ENCODE data around the gene OR52E6.

OR52E6 gene

DNA sequence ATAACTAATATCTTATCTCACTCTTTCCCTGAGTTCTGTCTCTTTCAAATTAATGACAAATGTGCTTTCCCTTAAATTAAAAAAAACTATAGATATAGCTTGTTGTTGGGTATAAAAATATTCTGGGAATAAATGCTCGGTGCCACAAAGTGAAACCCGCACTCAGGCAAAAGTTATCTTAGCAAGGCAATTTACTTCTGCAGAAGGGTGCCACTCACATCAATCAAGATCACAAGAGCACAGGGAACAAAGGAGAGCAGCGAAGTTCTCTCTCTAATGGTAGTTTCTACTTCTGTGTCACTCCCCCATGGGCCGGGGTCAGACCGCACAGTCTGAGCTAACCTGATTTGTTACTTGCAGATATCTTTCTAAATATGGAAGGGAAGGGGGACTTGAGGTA is 37.7 kb downstream of the OR52E6 start:
- no peak for DNase-seq (ENCODE audit: low spot score)

DNA sequence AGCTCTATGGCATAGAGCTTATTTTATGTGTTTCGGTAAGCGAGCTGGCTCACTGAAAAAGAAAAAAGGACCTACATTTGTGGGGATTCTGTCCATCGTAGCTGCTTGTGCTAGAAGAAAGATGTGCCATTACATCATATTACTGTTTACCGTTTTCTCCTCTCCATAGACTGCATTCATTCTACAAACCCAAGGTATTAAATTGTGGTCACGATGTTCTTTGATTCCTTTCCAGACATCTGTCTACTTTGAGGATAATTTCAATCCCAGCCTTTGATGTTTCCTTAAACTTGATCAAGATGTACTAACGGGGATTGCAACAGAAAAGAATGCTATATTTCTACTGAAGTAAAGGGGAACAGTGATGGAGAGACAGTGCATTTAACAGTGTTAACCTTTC is 45.2 kb downstream of the OR52E6 start:
- no peak for DNase-seq (ENCODE audit: low spot score)

DNA sequence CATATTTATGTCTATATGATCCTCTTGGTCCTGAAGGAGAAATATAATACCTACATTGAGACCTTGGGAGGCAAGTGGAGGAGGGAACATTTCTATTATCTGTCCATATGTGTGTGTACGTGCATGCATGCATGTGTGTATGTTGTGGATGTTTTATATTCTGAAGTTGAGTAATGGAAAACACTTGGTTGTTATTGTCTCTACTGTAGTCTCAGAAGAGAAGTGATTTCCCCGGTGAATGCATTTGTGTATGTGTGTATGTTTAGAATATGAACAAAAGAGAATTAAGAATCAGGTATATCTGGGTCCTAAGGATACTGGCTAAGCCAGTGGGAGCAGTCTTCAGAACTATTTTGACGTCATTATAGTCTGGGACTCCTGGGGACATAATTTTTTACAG is 50.5 kb downstream of the OR52E6 start, which contains the start of gene OR52N1:
Gene OR52N1, minus strand, starts transcription at position 101 of the 400 bp plus-strand sequence. CDS start 2,449 bp downstream, outside the sequence.
- DNase-seq (ENCODE audit: low spot score) = no peak
